ENCODE results near the gene GABBR2.
"Not testable (repeated sequence)": the region's sequence is repeated elsewhere in the genome, so short reads cannot be mapped to it uniquely, and the experiment has no call there.

Gene GABBR2

GRCh38 chr9:98502311-98502975 lies 206.3 kb downstream of the GABBR2 start:
- Histone ChIP-seq H2AFZ (ENCODE audit: low read depth, low read length) (no peak overlapping the region), H3K27ac (ENCODE audit: low read length) (no peak overlapping the region)
- TF ChIP-seq, protein P1, sequence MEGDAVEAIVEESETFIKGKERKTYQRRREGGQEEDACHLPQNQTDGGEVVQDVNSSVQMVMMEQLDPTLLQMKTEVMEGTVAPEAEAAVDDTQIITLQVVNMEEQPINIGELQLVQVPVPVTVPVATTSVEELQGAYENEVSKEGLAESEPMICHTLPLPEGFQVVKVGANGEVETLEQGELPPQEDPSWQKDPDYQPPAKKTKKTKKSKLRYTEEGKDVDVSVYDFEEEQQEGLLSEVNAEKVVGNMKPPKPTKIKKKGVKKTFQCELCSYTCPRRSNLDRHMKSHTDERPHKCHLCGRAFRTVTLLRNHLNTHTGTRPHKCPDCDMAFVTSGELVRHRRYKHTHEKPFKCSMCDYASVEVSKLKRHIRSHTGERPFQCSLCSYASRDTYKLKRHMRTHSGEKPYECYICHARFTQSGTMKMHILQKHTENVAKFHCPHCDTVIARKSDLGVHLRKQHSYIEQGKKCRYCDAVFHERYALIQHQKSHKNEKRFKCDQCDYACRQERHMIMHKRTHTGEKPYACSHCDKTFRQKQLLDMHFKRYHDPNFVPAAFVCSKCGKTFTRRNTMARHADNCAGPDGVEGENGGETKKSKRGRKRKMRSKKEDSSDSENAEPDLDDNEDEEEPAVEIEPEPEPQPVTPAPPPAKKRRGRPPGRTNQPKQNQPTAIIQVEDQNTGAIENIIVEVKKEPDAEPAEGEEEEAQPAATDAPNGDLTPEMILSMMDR (IDR thresholded peaks at IDR 0.05; ENCODE audit: low read depth, low read length) = no peak
- TF ChIP-seq EZH2phosphoT487 (IDR thresholded peaks at IDR 0.05; ENCODE audit: low read depth) = no peak

DNA sequence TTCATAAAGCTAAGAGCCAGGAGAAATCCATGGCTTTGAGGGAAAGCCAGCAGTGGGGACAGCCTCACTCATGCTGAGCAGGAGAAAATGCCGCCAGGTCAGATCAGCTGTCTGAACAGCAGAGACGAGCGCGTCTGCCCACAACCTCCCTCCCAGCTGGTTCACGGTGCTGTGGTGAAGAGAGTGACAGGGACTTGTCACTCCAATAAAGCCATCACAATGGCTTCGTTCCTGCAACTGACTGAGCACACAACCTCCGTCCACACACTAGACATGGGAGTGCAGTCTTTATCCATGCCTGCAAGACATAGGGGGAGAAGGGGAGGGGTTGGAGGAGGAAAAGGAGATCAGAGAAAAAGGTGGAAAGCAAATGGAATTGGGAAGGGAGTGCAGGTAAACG lies 206.9 kb downstream of the GABBR2 start:
- Histone ChIP-seq H4K20me1 (ENCODE audit: insufficient read depth, low read length) (no peaks in the 10 kb centered on the region), H3K4me1 (ENCODE audit: low read length) (no peaks in the 10 kb centered on the region), H3K79me2 (ENCODE audit: low read length) (no peaks in the 10 kb centered on the region), H3K36me3 (replicated peaks; ENCODE audit: low read depth, low read length) (no peaks in the 10 kb centered on the region), H3K4me2 (ENCODE audit: low read length) (no peak overlapping the region), H2AFZ (ENCODE audit: low read depth, low read length) (no peak overlapping the region), H3K9ac (ENCODE audit: low read length) (no peak overlapping the region), H3K9me3 (ENCODE audit: insufficient read depth, low read length) (no peaks in the 10 kb centered on the region), H3K4me3 (ENCODE audit: low read length) (no peak overlapping the region), H3K27me3 (ENCODE audit: low read depth, low read length) (peaks cover 14% of the 10 kb centered on the region), H3K27ac (ENCODE audit: low read length) (no peak overlapping the region)
- no peak for TF ChIP-seq EZH2phosphoT487 (IDR thresholded peaks at IDR 0.05; ENCODE audit: low read depth)
- TF ChIP-seq, protein P1 (IDR thresholded peaks at IDR 0.05; ENCODE audit: low read depth, low read length) = no peak

More at GRCh38 chr9:98502311-98502975, 206.3 kb downstream of the GABBR2 start:
- Histone ChIP-seq H3K27me3 (ENCODE audit: low read depth, low read length) (peaks cover 14% of the 10 kb centered on the region), H3K9me3 (ENCODE audit: insufficient read depth, low read length) (no peaks in the 10 kb centered on the region), H3K4me2 (ENCODE audit: low read length) (no peak overlapping the region), H4K20me1 (ENCODE audit: insufficient read depth, low read length) (no peaks in the 10 kb centered on the region), H3K4me3 (ENCODE audit: low read length) (no peak overlapping the region), H3K79me2 (ENCODE audit: low read length) (no peaks in the 10 kb centered on the region), H3K9ac (ENCODE audit: low read length) (no peak overlapping the region), H3K4me1 (ENCODE audit: low read length) (no peaks in the 10 kb centered on the region), H3K36me3 (replicated peaks; ENCODE audit: low read depth, low read length) (no peaks in the 10 kb centered on the region)

DNA sequence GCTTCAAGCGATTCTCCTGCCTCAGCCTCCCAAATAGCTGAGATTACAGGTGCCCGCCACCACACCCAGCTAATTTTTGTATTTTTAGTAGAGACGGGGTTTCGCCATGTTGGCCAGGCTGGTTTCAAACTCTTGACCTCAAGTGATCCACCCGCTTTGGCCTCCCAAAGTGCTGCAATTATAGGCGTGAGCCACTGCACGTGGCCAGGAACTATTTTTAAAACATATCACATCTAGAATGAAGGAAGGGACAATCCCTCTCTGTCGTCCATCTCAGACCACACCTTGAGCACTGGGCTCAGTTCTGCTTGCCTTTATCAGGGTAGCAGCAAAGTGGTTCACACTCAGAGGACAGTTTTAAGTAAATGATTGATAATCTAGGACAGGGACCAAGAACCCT lies 207.5 kb downstream of the GABBR2 start:
- H3K9me3 ChIP-seq (ENCODE audit: insufficient read depth, low read length); H3K79me2 ChIP-seq (ENCODE audit: low read length); H3K4me2 ChIP-seq (ENCODE audit: low read length); H3K4me3 ChIP-seq (ENCODE audit: low read length); H3K36me3 ChIP-seq (replicated peaks; ENCODE audit: low read depth, low read length); H2AFZ ChIP-seq (ENCODE audit: low read depth, low read length); H3K9ac ChIP-seq (ENCODE audit: low read length); H4K20me1 ChIP-seq (ENCODE audit: insufficient read depth, low read length); H3K4me1 ChIP-seq (ENCODE audit: low read length); H3K27ac ChIP-seq (ENCODE audit: low read length): not testable (repeated sequence)
- peaks cover 14% of the 10 kb centered on the region for H3K27me3 ChIP-seq (ENCODE audit: low read depth, low read length)

DNA sequence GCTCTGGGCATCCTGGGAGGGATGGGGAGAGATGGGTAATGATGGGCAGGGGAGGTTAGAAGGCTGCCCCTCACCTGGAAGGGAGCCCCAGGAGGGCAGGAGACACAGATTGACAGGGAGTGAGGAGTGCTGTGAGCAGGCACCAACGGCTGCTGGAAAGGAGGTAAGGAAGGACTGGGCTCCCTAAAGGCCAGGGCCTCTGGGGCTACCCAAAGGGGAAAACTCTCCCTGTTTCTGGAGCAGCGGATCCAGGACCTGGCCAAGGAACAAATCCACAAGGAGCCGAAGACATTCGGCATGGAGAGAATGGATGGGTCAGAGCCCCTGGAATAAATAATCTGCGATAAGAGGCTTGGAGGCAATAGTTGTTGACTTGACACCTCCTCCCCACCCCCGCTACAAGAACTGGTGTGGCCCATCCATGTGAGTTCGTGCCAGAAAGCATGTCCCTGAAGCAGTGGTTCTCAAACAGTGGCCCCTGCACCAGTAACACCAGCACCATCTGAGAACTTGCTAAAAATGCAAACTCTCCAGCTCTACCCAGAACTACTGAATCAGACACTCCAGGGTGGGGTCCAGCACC lies 208.3 kb downstream of the GABBR2 start:
- TF ChIP-seq, protein P1 (IDR thresholded peaks at IDR 0.05; ENCODE audit: low read depth, low read length) = no peak
- no peak for TF ChIP-seq EZH2phosphoT487 (IDR thresholded peaks at IDR 0.05; ENCODE audit: low read depth)
- H3K9me3 ChIP-seq (ENCODE audit: insufficient read depth, low read length) = no peaks in the 10 kb centered on the region
- no peaks in the 10 kb centered on the region for H3K36me3 ChIP-seq (replicated peaks; ENCODE audit: low read depth, low read length)
- H3K27ac ChIP-seq (ENCODE audit: low read length) = no peak overlapping the region
- no peaks in the 10 kb centered on the region for H3K4me1 ChIP-seq (ENCODE audit: low read length)
- no peak overlapping the region for H3K4me2 ChIP-seq (ENCODE audit: low read length)
- no peak overlapping the region for H2AFZ ChIP-seq (ENCODE audit: low read depth, low read length)
- peaks cover 17% of the 10 kb centered on the region for H3K27me3 ChIP-seq (ENCODE audit: low read depth, low read length)
- H4K20me1 ChIP-seq (ENCODE audit: insufficient read depth, low read length) = no peaks in the 10 kb centered on the region
- no peak overlapping the region for H3K4me3 ChIP-seq (ENCODE audit: low read length)
- H3K9ac ChIP-seq (ENCODE audit: low read length) = no peak overlapping the region
- H3K79me2 ChIP-seq (ENCODE audit: low read length) = no peaks in the 10 kb centered on the region

Data from OCI-LY3 (cell line).